GM19463 (cell line): ENCODE results near the gene LAMA5.

Experiments used
- ATAC-seq: cut with Tn5 transposase; IDR thresholded peaks from one replicate; pipeline ENCODE4 v1.9.1; 2021; ENCODE audit warnings: mild to moderate bottlenecking, moderate library complexity; ENCODE audit not compliant: unreplicated experiment

LAMA5 gene

DNA sequence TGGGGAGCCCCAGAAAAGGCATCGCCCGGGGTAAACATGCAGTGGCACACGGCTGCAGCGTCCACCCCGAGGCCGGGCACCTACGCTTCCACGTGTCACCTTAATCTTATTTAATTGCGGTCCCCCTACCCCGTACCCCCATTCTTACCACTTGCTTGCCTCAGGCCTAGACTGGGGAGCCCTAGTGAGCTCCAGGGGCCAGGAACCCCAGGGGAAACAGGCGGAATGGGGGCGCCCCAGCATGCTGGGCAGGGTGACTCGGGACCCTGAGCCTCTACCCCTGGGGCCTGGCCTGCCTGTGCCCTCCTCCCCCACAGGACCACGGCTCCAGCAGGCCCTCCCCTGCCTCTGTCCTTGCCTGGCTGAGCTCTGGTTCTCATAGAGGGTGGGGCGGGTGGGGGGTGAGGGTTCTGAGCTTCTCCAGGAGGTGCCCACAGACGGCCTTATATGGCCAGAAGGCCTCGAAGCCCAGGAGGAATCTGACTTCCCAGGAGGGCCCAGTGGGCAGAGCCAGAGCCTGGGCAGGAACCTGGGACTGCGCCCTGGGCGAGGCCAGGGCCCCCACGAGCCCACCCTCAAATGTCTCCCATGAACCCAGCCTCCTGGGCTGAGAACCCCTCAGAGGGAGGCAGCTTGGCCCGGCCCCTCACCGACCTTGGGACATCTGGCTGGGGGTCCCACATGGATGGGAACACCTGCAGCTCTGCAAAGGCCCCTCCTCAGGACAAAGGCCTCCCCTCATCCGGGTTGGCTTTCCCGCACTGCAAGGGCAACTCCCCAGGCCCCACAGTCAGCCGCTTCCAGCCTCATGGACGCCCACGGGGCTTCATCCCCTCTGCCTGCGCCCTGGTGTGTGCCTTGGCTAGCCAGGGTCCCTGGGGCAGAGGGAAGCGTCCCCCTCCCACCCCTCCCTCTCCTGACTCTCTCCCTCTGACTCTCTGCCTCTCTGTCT, 5.2 kb upstream of the LAMA5 start:
- ATAC-seq = no peak

DNA sequence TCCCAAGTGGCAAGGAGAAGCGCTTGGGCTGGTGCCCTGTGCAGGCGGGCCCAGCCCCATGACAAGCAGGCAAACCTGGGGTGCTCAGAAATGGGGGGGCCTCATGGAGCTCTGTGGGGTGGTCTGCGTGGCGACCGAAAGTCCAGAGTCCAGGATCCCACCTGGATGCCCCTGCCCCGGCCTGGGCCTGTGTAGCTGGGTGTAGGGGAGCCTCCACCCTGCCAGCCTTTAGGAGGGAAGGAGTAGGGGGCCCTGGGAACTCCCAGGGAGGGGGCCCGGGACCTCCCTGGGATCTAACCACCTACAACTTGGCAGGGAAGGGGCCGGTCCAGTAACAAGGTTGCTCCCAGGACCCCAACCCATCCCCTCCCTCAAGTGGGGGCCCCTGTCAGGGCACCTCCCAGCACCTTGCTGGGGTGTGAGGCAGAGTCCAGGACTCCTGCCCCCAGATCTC, 4.5 kb upstream of the LAMA5 start:
- no peak for ATAC-seq

DNA sequence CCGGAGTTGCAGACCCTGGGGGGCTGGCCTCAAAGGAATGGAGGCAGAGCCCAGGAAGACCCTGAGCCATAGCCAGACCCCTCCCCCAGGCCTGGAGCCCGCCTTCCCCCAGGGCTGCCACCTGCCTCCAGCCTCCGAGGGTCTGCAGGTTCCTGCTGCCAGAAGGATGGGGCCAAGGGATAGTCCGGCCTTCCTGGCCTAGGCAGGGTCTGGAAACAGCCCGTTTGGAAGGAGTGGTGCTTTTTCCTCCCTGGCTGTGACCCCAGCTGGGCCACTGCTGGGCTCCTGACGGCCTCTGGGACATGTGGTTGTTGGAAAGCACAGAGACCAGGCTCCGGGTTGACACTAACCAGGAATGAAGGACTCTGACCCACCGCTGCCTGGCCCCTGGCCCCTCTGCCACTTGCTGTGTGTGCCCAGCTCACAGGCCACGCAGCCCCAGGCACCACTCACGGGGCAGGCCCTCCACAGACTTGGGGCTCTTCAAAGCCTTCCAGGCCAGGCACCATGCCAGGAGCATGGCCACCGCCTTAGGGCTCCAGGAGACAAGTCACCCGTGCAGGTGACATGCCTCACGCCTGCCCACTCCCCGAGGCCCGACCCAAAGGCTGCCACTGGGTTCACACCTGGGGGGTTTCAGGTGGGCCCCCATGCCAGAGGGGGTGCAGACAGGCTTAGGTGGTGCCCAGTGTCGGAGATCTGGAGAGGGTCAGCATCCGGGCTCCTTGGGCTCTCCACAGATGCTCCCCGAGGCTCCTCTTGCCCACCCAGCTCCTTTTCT, 3.9 kb upstream of the LAMA5 start:
- ATAC-seq = no peak

DNA sequence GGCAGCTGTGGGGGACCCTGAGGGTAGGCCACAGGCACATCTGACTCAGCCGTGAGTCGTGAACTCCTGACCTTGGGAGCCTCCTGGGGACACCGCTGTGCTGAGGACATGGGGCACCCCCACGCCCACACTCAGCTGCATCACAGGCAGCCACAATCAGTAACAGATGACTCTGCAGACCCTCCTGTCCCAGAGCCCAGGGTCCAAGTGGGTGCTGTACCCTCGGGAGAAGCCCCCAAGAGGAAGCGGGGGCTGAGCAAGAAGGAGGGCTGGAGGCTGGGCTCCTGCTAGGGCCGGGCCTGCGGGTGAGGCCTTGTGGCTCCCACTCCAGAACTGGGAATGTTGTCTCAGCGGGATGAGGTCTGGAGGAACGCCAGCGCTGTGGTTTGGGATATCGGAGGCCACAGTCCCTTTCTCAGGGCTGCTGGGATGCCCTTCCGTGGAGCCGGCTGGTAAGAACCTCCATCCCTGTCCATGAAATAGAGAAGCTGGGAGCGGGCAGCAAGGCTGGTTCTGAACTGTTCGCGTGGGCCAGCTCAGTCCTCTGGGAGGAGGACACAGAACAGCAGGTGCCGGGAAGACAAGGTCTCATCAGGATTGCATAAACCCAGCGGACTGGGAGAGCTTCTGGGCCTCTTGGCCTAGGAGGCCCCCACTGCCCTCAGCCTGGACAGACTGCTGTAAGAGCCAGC, 3.1 kb upstream of the LAMA5 start:
- no peak for ATAC-seq

DNA sequence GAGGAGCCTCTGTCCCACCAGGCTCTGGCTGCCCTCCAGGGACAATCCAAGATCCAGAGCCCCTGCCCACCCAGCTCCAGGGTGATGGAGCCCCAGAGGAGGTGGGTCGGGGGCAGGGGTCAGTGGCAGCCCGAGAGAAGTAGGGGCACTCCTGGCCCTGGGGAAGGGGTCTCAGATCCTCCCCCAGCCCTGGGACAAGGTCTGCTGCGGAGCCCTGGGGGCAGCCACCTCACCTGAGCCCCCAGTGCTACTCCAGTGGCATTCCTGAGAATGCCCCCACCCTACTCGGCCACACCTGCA, 2.7 kb upstream of the LAMA5 start:
- no peak for ATAC-seq

DNA sequence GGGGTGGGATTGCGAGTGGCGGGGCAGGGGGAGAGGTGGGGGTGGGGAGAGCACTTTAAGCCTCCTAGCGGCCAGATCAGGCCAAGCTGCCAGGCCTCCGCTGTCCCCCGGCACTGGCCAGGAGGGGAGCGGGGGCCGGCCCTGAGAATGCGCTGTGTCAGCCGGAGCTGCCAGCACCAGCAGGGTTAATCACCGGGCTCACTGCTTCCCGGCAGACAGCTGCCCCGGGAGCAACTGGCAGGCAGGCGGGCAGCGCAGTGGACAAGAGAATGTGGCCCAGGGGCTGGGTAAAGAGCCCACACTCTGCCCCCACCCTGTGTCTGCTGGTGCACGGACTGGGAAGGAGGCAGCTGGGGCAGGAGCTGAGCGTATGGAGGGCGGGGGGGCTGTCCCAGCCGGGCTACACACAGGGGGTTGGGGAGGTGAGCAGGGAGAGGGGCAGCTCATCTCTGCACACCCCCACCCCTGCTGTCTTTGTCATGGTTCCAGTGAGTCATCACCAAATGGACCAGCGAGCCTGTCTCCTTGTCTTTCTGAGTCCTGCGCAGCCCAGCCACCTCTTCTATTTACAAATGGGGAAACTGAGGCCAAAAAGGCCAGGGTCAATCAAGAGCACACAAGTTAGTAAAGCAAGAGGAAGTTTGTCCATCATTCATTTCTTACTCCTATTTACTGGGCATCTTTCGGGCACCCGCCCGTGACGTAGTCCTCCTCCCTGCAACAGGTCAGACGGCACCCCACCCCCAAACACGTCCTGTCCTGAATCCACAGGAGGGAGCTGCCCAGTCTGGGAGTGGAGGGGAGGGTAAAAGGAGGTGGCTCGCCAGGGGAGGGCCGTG, 2.1 kb upstream of the LAMA5 start:
- no peak for ATAC-seq

DNA sequence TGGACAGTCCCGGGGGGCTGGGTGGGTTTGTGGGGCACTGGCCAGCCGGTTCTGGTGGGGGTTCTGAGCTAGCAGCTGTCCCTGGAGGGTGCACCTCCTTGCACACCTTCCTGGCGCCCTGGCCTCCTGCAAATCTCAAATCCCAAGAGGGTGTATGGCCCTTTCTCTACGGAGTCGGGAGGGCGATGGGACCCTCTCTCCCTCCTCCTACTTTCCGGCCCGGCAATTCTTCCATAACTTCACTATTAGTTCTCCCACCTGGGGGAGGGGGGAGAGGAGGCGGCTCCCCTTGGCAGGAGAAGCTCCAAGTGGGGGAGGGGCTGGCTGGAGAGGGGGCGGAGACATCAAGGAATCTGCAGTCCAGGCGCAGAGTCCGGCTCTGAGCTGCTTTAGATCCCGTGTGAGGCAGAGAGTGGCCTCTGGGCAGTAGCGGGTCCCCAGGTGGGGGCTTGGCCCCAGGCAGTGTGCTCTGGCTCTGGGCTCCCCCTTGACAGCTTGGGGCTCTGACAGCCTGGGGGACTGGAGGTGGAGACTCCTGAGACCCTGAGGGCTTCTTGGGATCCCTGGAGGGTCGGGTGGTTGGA, 1.4 kb upstream of the LAMA5 start:
- ATAC-seq = no peak

DNA sequence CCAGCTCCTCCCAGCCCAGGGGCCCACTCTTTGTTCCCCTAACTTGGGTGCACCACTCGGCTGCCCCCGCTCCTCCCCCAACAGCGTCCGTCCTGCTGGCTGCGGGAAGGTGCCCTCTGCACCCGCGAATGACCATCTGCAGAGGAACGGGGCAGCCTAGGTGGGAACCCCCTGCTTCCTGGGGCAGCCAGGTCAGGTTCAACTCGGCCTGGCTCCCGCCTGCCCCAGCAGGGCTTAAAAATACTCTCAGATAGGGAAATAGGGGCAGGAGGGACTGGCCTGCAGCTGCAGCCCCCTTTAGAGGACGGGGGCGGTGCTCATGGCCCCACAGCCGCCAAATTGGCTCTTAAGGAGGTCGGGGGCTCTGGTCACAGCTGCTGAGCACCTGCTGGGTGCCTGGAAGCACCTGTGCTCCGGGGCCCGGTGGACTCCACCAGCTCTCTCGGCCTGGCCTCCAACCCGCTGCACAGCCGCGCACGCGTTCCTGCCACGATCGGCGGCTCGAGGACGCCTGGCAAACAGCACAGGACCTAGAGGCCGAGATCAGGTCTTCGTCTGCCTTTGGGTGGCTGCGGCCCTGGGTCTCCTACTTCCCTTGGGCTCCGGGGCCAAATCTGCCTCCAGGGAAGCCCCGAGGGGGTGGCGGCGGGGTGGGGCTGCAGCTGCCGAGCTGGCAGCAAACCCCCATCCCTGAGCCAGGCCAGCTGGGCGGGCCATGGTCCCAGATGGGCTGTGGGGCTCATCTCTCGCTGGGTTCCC, 700 bp upstream of the LAMA5 start:
- no peak for ATAC-seq

DNA sequence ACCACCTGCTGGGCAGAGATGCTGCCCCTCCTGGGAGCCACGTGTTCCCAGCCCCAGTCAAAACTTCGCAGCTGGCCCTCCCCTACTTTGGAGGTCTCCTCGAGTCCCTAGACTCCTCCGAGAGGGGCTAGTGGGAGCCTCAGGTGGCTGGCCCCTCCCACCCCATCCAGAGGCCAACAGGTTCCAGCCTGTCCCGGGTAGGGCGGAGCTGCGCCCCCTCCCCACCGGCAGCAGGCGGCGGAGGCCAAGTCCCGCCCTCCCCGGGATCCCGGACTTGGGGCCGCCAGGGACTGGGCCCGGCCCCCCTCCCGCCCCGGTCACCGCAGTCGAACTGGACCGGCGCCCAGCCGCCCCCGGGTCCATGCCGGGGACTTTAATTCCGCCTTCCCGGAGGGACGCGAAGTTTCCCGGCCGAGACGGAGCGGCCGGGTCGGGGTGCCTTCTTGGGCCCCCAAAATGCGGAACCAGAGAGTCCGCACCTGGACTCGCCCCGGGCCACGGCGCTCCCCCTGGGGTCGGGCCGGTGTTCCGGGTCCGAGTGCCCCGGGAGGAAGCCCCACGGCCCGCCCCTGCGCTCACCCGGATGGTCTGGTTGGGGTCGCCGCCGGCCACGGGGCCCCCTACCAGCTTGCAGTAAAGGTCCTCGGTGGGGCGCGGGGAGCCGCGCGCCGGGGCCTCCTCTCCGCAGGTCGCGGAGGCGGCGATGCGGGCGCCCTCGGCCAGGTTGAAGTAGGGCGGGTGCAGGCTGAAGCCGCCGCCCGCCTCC, 559 bp downstream of the LAMA5 start:
- ATAC-seq = no peak

DNA sequence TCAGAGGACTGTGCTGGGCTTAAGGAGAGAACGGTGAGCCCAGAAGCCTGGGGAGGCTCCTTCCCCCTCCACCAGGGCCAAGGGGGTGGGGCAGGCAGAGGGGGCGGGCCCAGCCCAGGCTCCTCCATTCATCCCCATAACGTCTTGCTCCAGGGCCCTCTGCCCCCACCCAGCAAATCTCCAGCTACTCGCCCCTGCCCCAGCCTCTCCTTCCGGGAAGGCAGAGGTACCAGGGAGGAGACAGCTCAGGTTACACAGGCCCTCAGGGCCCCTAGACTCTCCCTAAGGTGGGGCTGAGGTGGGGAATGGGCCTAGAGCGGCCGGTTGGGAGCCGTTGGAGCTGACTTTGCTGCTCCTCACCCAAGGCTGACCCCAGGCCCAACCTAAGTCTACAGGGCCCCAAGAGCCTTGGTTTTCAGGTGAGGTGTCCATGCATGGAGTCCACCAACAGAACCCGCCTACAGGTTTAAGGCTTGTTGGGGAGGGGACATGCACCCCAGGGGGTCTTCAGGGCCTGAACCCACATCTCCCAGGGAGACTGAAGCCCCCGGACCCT, 1.2 kb downstream of the LAMA5 start:
- no peak for ATAC-seq

DNA sequence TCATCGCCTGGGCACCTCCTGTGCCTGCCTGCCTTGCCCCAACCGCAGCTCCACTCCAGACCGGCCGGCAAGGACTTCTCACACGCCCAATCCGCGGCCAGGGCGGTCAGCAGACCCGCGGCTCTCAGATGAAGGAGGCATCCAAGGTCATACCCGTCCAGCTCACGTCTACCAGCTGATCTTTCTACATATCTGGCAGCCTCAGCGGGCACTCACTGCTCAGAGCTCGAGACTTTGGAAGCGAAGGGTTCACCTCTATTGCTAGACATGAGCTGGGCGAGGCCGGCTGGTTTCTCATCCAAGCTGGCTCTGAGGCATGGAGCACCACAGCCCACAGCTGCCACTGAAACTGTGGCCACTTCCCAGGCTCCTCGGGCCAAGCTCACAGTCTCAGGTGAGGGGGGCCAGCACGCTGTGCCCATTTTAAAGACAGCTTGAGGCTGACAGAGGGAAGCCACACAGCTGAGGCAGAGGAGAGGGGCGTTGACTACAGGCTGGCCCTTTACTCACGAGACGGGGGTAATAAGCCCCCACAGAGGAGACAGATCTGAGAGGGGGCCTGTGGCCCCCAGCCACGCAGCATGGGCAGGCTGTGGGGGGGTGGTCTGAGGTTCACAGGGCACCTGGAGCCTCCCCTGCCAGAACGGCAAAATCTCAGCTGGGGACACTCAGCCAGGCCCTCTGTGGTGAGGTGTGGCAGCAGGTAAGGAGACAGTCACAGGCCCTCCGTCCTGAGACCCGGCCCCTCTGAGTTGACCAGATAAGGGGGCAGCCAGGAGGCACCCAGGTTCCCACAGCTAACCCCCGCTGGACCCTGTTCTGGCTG, 2.0 kb downstream of the LAMA5 start:
- no peak for ATAC-seq

DNA sequence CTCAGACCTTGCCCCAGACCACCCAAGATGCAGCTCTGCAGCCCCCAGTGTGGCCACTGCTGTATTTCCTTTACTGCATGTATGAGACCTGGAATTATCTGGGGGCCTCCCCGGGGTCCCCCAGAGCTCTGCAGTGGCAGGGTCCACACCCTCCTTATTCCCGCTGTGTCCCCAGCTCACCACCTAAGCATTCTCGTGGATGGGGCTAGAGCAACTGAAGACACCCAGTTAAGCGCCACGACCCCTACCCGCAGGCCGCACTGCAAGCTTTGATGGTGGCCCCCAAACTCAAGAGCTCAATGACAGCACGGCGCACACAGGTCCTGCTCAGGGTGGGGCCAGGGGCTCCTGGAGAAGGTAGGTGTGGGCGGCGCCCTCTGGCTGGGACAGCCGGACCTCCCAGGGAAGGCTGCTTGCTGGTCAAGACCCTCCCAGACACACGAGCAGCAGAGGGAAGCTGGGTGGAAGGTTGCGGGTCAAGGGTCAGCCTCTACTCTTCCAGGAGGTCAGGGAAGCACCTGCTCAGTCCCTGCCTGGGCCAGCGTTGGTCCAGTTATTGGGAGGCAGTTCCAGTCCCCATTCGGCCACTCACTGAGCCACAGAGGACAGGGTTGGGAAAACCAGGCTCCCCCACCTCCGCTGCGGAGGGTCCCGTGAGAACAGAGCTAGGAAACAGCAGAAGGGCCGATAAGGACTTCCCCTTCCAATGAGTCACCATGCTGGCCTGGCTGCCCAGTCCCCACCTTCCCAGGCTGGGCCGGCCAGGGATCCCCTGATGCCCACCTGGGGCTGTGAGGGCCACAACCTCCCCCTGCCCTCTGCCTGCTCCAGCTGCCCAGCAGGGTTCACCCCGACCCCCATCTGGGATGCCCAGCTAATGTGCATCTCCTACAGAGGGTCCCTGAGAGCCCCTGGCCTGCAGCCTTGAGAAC, 2.9 kb downstream of the LAMA5 start:
- no peak for ATAC-seq

DNA sequence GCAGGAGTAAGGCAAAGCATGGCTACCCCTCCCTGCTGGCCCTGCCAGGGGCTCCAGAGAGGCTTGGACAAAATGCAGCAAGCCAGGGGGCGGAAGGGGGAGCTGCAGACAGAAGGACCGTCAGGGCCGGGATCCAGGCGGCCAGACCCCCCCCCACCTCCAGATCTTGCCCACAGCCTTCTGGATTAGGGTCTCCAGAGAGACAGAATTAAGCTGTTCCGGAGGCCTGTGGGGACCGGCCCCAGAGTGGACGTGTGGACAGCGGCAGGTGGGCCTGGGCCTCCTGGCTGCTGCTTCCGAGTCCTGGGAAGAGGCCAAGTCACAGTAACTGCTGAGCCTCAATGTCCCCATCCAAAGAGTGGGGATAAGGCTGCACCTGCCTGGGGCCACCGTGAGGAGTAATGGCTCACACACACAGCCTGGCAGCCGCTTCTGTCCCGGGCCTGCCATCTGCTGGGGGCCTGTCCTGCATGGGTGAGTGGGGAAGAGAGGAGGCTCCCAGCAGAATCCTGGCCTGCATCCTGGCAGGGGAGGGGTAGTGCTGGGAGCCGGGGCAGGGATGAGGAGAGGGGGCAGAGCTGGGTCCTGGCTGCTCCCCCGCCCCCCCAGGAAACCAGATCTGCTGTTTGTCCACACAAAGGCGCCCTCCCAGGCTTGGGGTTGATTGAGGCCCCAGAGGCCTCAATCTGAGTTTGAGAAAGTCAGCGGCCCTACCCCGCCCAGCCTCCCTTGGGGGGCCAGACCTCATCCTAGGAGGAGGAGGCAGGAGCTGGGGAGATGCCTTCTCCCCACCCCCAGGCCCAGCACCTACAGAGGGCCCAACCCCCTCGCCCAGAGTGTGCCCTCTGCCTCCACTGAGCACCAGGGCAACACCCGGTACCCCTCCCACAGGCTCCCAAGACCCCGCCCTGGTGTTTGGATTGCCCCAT, 3.9 kb downstream of the LAMA5 start:
- ATAC-seq = no peak

DNA sequence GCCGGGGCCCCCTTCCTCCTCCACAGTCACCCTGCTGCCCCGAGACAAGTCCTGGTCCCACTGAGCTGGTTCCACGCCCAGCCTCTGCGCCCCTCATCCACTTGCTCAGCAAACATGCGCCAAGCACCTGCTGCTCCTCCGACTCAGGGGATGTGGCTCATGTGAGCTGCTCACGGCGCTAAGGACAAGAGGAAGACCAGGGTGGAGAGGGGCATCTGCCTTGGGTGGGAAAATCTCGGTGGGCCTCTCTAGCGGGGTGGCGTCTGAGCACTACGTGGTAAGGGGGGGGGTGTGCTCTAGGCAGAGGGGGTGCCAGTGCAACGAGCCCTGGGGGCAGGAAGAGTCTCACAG, 4.5 kb downstream of the LAMA5 start:
- ATAC-seq = no peak

DNA sequence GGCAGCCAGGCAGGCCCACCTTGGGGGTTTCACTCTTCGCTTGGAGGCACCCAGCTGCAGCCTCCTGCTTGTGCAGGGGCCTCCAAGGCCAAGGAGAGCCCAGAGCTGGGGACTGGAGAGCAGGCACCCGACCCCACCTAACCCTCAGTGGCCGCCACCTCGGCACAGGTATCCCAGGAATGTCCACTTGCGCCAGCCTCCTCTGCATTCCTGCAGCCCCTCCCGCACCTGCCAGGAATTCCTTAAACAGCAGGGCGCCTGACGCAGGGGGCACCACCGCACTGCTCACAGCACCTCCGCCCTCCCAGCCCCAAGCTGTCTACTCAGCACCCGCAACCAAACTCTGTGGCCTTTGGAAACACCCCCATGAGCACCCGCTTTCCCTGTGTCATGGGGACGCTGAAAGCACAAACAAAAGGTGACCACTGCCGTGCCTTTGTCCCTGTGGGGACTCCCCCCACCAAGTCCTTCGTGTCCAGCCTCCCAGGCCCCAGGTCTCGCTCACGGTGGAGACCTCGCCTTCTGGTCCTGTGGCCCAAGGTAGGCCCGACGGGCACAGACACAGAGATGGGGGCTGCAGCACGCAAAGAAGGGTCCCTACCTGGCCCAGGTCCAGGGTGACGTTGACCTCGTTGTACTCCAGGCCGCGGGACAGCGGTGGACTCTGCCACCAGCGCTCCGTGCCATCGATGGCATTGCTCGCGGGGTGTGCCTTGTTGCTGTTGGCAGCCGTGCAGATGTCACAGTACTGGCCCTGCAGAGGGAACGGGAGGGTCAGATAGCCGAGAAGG, 5.1 kb downstream of the LAMA5 start:
- no peak for ATAC-seq
